ENCODE results near the gene GABRA5. TPM values are rescaled to one million over a fixed set of nuclear protein-coding genes. Genes with fewer than 3 reads are reported as not detected.
"Not testable (repeated sequence)": the region's sequence is repeated elsewhere in the genome, so short reads cannot be mapped to it uniquely, and the experiment has no call there.

Gene GABRA5
- polyA plus RNA-seq, 1 donor = 0.25 TPM

DNA sequence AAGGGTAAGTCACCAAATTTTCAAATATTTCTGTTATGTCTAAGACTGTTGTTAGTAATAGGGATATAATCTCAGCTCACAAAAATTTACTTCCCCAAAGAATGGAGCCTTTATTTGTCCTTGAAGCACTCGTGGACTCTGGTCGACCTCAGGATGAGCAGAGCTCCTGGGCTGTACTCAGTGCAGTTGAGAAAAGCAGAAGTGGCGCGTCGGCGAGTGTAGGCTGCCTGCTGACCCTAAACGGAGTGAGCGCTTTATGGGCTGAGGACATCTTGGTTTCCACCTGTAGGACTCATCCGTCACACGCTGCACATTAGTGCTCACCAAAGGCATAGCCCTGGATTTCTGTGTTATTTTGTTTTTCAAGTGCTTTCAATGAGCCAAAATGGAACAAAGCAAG, 11.0 kb downstream of the GABRA5 start:
- no peak for DNase-seq (ENCODE audit: low read depth)

DNA sequence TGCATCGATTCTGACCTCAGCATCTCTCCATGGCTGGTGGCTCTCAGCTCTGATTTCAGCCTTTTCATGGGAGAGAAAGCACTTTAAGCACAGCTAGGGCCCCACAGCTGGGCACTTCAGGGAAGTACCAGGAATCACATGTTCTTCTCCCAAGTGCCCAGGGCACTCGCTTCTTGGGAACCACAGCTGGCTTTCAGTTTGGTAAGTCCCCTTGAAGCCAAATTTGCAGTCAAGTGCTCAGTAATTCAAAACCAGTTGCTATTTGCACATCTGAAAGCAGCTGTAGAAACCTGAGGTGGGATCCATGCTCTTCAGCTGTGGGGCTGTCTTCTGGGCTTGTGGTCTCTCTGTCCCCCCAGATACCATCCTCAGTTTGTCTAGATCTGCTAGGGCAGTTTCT, 12.8 kb downstream of the GABRA5 start:
- no peak for DNase-seq (ENCODE audit: low read depth)

DNA sequence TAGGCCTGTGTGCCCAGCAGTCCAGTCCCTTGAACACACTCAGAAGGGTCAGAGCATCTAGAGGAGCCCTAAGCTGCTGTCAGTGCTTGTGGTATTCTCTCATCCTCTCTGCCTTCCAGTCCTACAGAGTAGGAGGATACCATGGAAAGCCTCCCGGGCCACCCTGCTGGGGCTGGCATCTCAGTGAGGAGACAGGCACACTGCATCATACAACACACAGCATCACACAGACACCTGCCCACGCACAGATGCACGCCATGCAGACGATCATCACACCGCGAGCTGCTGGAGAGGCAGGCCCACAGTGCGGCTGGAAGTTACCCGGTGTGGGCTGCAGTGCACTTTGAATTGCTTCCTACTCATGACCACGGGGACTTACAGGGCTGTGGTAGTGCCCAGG, 15.2 kb downstream of the GABRA5 start:
- DNase-seq (ENCODE audit: low read depth) = no peak

GRCh38 chr15:26882616-26883365, 15.9 kb downstream of the GABRA5 start:
- DNase-seq (ENCODE audit: low read depth) = no peak

DNA sequence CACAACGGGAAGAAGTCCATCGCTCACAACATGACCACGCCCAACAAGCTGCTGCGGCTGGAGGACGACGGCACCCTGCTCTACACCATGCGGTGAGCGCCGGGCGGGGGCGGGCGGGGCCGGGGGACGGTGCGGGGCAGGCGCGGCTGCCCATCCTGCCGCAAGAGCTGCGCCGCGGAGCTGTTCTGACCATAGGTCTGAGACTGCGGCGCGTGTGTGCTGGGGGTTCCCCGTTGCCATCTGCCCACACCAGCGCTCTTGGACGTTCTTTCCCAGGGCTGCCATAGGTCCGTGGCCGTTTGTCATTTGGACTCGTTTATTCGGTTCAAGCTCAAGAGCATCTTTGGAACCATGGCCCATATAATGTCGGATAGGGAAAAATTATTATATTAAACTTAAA, 16.6 kb downstream of the GABRA5 start:
- DNase-seq (ENCODE audit: low read depth) = no peak

DNA sequence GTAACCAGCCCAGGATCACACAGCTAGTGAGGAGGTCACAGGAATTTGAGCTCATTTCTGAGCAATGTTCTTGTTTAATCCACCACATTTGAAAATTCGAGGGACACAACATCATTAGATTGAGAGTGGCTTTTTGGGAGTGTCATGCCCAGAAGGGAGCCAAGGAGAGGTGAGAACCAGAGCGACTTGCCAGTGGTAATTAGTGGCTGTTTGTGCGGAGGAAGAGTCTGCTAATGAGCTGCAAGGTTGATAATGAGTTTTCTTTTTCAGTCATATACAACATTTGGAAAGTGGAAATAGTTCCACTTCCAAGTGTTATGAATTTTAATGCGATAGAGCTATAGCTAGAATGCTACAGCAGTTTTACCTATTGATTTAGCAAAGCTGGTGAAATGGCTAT, 19.7 kb downstream of the GABRA5 start:
- DNase-seq (ENCODE audit: low read depth) = no peak

DNA sequence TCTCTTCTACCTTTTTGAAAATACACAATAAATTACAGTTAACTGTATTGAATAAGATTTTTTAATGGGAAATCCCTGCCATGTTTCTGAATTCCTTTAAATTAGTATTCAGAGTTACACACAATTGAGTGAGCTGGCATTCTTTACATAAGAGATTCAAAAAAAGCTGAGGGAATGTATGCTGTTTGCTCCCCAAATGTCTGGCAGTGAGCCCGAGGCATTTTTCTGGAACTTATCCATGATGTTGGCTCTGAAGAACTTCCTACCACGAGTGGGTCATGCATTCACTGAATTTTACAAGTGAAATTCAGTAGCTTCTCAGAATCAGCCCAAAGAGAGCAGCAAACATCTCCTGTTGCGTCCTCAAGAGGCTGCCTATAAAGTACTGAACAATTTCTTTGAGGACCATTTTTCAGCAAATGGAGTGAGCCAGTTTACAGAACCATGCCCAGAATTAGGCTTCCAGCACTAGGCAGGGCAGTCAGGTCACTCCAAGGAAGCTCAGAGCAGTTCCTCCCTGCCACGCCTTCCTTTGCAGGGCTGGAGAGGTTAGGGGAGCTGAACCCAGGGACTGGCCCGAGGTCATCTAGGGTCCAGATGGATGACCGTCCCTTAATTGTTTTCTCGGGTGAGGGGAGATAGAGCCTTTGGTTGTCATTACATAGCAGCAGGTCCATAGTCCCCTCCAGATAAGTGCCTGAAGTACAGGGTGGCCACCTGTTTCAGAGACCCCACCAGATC, 21.2 kb downstream of the GABRA5 start:
- no peak for DNase-seq (ENCODE audit: low read depth)

DNA sequence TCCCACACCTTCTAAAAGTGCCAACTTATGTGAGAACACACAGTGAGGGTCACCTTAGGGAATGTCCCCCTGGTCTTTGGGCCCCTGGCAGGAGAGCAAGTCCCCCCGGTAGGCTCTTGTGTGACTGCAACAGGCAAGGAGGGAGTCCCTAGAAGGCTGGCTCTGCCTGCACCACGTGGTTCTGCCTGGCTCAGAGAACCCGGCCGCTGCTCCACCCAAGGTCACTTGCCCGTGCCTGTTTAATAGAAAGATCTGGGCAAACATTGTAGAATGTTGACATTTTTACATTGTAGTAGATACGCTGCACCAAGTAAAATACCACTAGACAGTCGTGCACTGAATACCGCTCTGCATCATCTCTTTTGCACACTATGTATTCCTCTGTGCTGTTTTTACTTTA, 21.9 kb downstream of the GABRA5 start:
- DNase-seq (ENCODE audit: low read depth) = no peak

DNA sequence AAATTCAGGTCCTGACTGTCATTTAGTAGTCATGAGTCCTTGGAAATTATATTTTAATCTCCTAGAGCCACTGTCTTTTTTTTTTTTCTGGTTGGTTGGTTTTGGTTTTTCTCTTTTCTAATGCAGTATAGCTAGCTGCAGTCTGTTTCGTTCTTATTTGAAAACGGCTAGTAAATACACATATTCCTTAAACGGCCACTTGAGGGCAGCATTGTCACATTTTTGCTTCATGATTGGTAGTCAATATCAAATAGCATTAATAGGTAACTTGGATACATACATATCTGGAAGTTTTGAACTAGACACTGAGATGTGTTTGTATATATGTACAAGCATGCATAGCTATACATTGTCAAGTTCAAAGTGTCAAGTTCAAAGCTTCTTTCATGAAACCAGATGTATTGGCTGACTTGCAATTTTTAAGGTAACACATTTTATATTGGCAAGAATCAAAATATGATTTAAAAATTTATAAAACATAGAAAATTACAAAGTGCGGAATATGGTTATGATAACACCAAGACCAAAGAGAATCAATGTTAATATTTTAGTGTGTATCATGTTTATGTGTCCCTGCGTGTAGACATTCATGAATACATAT, 22.5 kb downstream of the GABRA5 start:
- DNase-seq (ENCODE audit: low read depth) = peak; percentile 45

GRCh38 chr15:26890451-26890850, 23.6 kb downstream of the GABRA5 start:
- DNase-seq (ENCODE audit: low read depth) = no peak

DNA sequence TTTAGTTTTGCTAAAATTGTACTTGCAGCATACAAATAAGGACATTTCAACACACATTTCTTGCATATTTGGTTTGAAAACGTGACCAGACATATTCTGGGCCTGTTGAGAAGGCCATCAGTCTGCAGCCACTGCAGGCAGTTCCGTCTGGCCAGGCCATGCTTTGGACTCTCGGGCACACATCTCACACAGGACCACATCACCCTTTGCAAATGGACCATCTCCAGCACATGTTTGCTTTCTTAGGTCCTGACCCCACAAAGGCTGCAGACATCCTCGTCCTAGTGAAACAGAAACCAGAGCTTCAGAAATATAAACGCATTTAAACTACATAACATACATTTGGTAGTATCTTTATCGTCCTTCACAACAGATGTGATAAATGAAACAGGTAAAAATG, 24.1 kb downstream of the GABRA5 start:
- DNase-seq (ENCODE audit: low read depth) = no peak

- DNase-seq (ENCODE audit: low read depth) = peak; percentile 43
Measured at GRCh38 chr15:26891448-26892181, 24.8 kb downstream of the GABRA5 start.

DNA sequence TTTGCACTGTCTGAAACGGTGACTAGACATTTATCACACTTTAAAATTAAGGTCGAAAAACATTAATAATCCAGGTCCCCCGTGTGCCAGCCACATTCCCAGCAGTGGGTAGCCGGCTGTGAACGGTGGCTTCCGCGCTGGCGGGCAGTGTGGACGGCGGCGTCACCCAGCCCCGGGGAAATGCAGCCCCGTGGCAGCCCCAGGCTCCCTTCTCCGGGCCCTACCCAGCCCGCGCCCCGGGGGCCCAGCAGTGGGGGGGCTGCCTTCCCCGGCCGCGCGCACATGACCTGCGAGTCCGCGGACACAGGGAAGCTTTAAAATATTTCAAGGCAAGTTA, 25.3 kb downstream of the GABRA5 start:
- no peak for DNase-seq (ENCODE audit: low read depth)

DNA sequence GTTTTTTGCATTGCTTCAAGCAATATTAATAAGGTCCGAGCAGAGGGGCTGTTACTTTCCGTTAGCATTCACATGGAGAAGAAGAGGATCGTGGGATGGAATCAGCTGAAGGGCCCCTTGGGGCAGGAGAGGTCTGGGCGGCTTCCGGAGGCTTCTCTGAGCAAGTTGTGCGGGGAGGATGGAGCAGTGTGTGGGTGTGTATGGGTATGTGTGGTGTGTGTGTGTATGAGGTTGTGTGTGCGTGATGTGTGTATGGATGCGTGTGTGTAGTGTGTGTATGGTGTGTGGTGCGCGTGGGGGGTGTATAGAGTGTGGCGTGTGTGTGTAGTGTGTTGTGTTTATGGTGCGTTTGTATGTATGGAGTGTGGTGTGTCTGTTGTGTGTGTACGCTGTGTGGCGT, 25.8 kb downstream of the GABRA5 start:
- DNase-seq (ENCODE audit: low read depth) = no peak

DNA sequence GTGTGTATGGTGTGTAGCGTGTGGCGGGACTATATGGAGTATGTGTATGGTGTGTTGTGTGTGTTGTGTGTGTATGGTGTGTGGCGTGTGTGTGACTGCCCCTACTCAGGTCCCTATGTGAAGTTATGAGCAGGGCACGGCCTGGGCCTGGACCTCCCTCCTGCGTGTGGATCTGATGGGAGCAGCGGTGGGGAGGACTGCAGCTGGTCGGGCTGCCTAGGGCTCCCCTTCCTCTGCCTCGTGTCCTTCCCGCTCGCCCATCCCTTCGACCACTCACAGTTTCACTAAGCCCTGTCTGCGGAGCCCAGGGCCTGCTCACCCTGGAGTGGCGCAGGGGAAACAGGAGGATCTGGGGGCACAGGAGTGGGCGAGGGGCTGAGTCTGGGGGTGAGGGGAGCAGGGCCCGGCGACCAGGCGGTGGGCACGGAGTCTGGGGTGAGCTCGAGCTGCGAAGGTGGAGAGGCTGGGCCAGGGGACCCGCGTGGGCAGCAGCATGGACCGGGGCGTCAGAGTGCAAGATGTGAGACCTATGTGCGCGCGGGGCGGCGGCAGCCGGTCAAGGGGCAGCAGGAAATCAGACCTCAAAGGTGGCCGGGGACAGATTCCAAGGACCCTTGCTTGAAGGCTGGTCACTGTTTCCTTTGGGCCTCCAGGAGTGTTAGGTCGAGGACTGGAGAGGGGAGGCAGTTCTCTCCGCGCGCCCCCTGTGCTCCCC, 26.6 kb downstream of the GABRA5 start:
- no peak for DNase-seq (ENCODE audit: low read depth)

- DNase-seq (ENCODE audit: low read depth) = no peak
Measured at GRCh38 chr15:26894181-26894580, 27.3 kb downstream of the GABRA5 start.

DNA sequence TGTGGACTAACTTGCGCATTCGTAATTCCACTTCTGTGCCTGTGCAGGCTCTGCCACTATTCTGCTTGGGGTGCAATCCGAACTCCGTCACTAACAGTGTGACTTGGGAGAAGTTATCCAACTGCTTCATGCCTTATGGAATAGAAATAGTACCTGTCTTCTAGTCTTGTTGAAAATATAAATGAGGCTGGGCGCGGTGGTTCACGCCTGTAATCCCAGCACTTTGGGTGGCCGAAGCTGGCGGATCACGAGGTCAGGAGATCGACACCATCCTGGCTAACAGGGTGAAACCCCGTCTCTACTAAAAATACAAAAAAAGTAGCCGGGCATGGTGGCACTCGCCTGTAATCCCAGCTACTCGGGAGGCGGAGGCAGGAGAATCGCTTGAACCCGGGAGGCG, 28.5 kb downstream of the GABRA5 start:
- not testable (repeated sequence) for DNase-seq (ENCODE audit: low read depth)

- no peak for DNase-seq (ENCODE audit: low read depth)
Measured at GRCh38 chr15:26899658-26900057, 32.8 kb downstream of the GABRA5 start.

- no peak for DNase-seq (ENCODE audit: low read depth)
Measured at GRCh38 chr15:26901041-26901440, 34.2 kb downstream of the GABRA5 start.

DNA sequence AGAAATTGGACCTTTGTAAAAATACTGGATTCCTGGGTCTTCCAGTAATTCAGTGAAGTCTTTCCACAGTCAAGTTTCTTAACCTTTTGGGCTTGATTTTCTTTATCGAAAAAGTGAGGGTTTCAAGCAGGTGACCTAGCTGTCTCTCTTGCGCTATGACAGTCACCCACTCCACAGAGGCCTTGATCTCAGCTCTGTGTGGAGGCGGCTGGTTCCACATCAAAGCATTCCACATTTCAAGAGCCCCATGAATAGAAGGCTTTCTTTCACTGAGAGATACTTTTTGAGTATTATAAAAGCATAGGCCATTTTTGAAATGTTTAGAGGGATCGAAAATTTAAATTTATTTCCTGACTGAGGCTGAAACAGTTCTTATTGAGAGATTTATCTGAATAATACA, 43.9 kb downstream of the GABRA5 start:
- DNase-seq (ENCODE audit: low read depth) = no peak

DNA sequence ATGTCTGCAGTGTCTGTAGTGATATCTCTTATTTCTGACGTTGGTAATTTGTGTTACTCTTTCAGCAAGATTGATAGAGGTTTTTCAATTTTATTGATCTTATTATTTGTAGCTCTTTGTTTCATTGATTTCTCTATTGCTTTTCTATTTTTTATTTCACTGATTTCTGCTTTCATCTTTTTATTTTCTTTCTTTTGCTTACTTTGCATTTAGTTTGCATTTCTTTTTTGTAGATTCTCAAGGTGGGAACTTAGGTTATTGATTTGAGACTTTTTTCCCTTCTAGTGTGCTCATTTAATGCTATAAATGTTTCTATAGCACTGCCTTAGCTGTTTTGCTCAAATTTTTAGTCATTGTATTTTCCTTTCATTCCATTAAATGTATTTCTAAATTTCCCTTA, 54.6 kb downstream of the GABRA5 start:
- DNase-seq (ENCODE audit: low read depth) = no peak

DNA sequence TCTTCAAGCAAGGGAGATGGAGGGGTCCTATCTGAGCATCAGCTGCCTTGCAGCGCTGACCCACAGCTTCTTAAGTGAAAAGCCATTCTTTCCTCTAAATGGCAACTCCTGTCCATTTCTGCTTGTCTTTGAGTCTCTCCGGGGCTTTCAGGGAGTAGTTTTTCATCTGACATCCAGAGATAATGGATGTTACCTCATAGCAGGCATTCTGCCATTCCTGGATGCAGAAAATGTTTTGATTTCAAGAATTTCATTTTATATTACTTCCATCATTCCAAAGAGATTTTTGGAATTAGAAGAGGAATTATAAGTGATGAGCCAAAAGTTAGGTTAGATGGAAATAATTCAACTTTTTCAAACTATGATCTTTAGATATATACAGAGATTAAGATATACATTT, 59.2 kb downstream of the GABRA5 start:
- no peak for DNase-seq (ENCODE audit: low read depth)

Data from forelimb muscle (tissue), 1 donor.